OCI-LY1 (cell line): ENCODE results near the gene SEL1L3.
A peak's percentile ranks its signal among the peaks of the same experiment; 100 is the strongest.

Source experiments
- H2AFZ ChIP-seq: fragments of 200-600 bp; sonication (generic), shearing (Covaris generic); 2 replicates; pipeline ENCODE4 v1.6.0; 2014; ENCODE audit warnings: antibody characterized with exemption, mild to moderate bottlenecking, low read length
- H3F3A ChIP-seq: fragments of 200-600 bp; sonication (generic), shearing (Covaris generic); 2 replicates; pipeline ENCODE4 v1.6.0; 2014; ENCODE audit warnings: mild to moderate bottlenecking, antibody characterized with exemption, low read length, moderate library complexity; ENCODE audit not compliant: insufficient read depth
- H3K27ac ChIP-seq: fragments of 200-600 bp; sonication (generic); 2 replicates; pipeline ENCODE4 v1.5.1; 2014; ENCODE audit warnings: low read length, mixed run types, mild to moderate bottlenecking, low read depth; ENCODE audit not compliant: poor library complexity, severe bottlenecking
- H3K27me3 ChIP-seq: fragments of 200-600 bp; sonication (generic); 2 replicates; pipeline ENCODE4 v1.6.0; 2014; ENCODE audit warnings: antibody characterized with exemption, mild to moderate bottlenecking, low read length, moderate library complexity; ENCODE audit not compliant: insufficient read depth
- H3K36me3 ChIP-seq: fragments of 200-600 bp; sonication (generic); 2 replicates; pipeline ENCODE4 v1.6.1; 2014; ENCODE audit warnings: mild to moderate bottlenecking, antibody characterized with exemption, low read length, moderate library complexity, mixed read lengths; ENCODE audit not compliant: insufficient read depth
- H3K4me1 ChIP-seq: fragments of 200-600 bp; sonication (generic); 2 replicates; pipeline ENCODE4 v1.5.1; 2014; ENCODE audit warnings: mild to moderate bottlenecking, low read length, moderate library complexity; ENCODE audit not compliant: insufficient read depth, severe bottlenecking
- H3K4me2 ChIP-seq: fragments of 200-600 bp; sonication (generic), shearing (Covaris generic); 2 replicates; pipeline ENCODE4 v1.6.1; 2014; ENCODE audit warnings: low read length
- H3K4me3 ChIP-seq: fragments of 200-600 bp; sonication (generic); 2 replicates; pipeline ENCODE4 v1.5.1; 2014; ENCODE audit warnings: low read length, low read depth, mild to moderate bottlenecking, mixed read lengths; ENCODE audit not compliant: poor library complexity, severe bottlenecking
- H3K79me2 ChIP-seq: fragments of 200-600 bp; shearing (Covaris generic); 2 replicates; pipeline ENCODE4 v1.6.1; 2016; ENCODE audit warnings: mixed run types, low read length, mixed read lengths; ENCODE audit not compliant: insufficient read depth
- H3K9ac ChIP-seq: fragments of 200-600 bp; sonication (generic), shearing (Covaris generic); 2 replicates; pipeline ENCODE4 v1.6.1; 2014; ENCODE audit warnings: mild to moderate bottlenecking, low read length, mixed read lengths
- H3K9me2 ChIP-seq: fragments of 200-600 bp; sonication (generic), shearing (Covaris generic); 2 replicates; pipeline ENCODE4 v1.6.1; 2014; ENCODE audit warnings: low read depth, mild to moderate bottlenecking, low read length, mixed read lengths
- H3K9me3 ChIP-seq: fragments of 200-600 bp; shearing (Covaris generic); 2 replicates; pipeline ENCODE4 v1.6.1; 2014; ENCODE audit warnings: low read length, mixed read lengths
- H4K20me1 ChIP-seq: fragments of 200-600 bp; sonication (generic), shearing (Covaris generic); 2 replicates; pipeline ENCODE4 v1.6.0; 2016; ENCODE audit warnings: mild to moderate bottlenecking, low read length; ENCODE audit not compliant: insufficient read depth
- CTCF ChIP-seq: fragments of 200-600 bp; sonication (generic), shearing (Covaris generic); IDR thresholded peaks from 2 replicates; pipeline ENCODE4 v1.5.1; 2017; ENCODE audit warnings: mild to moderate bottlenecking, antibody characterized with exemption, low read length, moderate library complexity, mixed read lengths
- EZH2 ChIP-seq: fragments of 200-600 bp; sonication (generic), shearing (Covaris generic); IDR thresholded peaks from 2 replicates; pipeline ENCODE4 v1.8.0; 2017; ENCODE audit warnings: borderline replicate concordance, mixed run types, mild to moderate bottlenecking, antibody characterized with exemption, low read length, moderate library complexity, mixed read lengths

SEL1L3 gene

GRCh38 chr4:25878676-25879075, 15.9 kb upstream of the SEL1L3 start:
- peaks cover 85% of the 10 kb centered on the region for H3K4me1 ChIP-seq
- H2AFZ ChIP-seq, result no peak overlapping the region
- peaks cover 18% of the 10 kb centered on the region for H3F3A ChIP-seq

GRCh38 chr4:25875281-25875745, 12.5 kb upstream of the SEL1L3 start:
- H3F3A ChIP-seq, result peaks cover 22% of the 10 kb centered on the region
- H3K9ac ChIP-seq, result peak overlapping the region; percentile 67
- H3K4me2 ChIP-seq, result peak overlapping the region; percentile 49

More at GRCh38 chr4:25878676-25879075, 15.9 kb upstream of the SEL1L3 start:
- Histone ChIP-seq H3K36me3 (no peaks in the 10 kb centered on the region), H4K20me1 (no peaks in the 10 kb centered on the region), H3K27ac (peak overlapping the region; percentile 100), H3K79me2 (no peaks in the 10 kb centered on the region), H3K9me3 (no peaks in the 10 kb centered on the region), H3K27me3 (no peaks in the 10 kb centered on the region), H3K9me2 (no peaks in the 10 kb centered on the region), H3K4me2 (peak overlapping the region; percentile 57), H3K9ac (peak overlapping the region; percentile 74), H3K4me3 (no peak overlapping the region)
- TF ChIP-seq CTCF (no peak), EZH2 (no peak)

GRCh38 chr4:25874655-25875054, 11.9 kb upstream of the SEL1L3 start:
- Histone ChIP-seq H3K9me3 (no peaks in the 10 kb centered on the region), H3K4me2 (peak overlapping the region; percentile 49), H3K27ac (peak overlapping the region; percentile 100), H3K9ac (peak overlapping the region; percentile 78), H3F3A (peaks cover 22% of the 10 kb centered on the region), H2AFZ (no peak overlapping the region), H3K27me3 (no peaks in the 10 kb centered on the region), H3K9me2 (no peaks in the 10 kb centered on the region), H4K20me1 (no peaks in the 10 kb centered on the region), H3K4me3 (no peak overlapping the region), H3K79me2 (no peaks in the 10 kb centered on the region), H3K36me3 (no peaks in the 10 kb centered on the region), H3K4me1 (peaks cover 100% of the 10 kb centered on the region)
- TF ChIP-seq CTCF, result no peak
- no peak for TF ChIP-seq EZH2

More at GRCh38 chr4:25875281-25875745, 12.5 kb upstream of the SEL1L3 start:
- Histone ChIP-seq H4K20me1 (no peaks in the 10 kb centered on the region), H3K79me2 (no peaks in the 10 kb centered on the region), H3K36me3 (no peaks in the 10 kb centered on the region), H2AFZ (no peak overlapping the region), H3K9me3 (no peaks in the 10 kb centered on the region), H3K27me3 (no peaks in the 10 kb centered on the region), H3K4me3 (no peak overlapping the region), H3K4me1 (peaks cover 100% of the 10 kb centered on the region), H3K27ac (peak overlapping the region; percentile 100), H3K9me2 (no peaks in the 10 kb centered on the region)
- TF ChIP-seq EZH2 (no peak), CTCF (no peak)
